Activated CD4-positive, alpha-beta T cell treated with anti-CD3 and anti-CD28 coated beads for 24 hours (primary cell): ENCODE measurements around the gene ZBTB8A.
A peak's percentile ranks its signal among the peaks of the same experiment; 100 is the strongest.
"Not testable (repeated sequence)": the region's sequence is repeated elsewhere in the genome, so short reads cannot be mapped to it uniquely, and the experiment has no call there.

ENCODE experiments used
- DNase-seq, 2 donors: peaks; one replicate each; pipeline ENCODE4 v3.0.0-alpha.2; 2020; ENCODE audit warnings: low read depth in 2 of 2

The ZBTB8A gene

DNA sequence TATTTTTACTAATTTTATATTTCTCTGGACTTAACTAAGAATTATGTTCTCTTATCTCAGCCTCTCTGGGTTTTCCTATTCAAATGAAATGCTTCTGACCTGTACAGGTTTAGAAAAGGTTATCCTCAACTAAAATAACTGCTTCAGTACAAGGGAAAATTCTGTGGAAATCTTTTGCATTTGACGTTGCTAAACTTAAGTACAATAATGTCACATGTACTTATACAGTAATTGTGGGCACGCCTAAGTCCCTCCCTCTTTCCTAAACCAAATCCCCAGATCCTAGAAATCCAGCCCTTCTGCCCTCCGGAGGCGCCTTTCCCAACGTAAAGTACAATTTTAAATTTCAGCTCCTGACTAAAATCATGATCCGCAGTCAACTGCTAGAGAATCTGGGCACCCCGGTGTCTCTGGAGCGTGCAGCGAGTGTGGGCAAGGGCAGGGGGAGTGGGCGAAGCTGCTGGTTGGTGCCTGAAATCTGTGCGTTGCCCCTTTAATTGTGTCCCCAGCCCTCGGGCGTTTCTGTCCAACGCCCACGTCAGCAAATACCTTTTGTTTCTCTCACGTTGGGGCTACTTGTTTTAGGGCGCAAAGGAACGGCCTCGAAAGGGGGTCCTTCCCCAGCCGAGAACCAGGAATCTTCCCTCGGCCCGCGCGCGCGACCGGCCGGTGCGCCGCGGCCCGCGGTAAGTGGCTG lies at the start of gene ZBTB8A:
Gene ZBTB8A (plus strand): TSS at position 541 of the 697 bp plus-strand sequence. CDS start 53,505 bp downstream, outside the sequence.
- DNase-seq, result no peak

DNA sequence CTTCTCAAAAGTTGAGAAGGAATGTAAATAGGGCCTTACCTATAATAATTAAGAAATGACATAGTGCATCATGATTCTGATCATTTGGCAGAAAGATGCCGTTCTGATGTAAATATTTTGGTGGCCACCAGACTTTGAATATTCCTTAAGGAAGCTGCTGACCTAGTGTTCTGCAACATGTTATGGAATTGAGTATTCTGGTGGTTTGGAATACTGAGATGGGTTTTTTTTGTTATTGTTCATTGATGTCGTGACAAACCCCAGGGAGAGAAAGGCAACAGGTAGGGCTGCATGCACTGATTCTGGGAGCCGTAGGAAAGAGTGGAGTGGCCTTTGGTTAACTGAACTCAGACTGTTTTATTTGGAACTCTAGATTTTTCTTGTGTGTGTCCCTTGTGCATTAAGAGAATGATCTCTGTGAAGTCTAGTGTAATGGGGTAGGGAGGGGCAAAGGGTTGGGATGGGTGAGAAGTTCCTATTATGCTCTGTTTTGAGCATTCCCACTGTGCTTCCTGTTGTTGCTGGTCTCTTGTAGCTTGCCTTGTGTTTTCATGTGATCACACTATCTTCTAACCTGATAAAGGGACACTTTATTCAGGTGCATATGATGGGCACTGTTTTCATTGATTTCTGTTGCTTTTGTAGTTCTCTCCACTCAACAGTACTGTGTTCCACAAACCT lies 49.3 kb upstream of the ZBTB8A start:
- DNase-seq, result no peak

DNA sequence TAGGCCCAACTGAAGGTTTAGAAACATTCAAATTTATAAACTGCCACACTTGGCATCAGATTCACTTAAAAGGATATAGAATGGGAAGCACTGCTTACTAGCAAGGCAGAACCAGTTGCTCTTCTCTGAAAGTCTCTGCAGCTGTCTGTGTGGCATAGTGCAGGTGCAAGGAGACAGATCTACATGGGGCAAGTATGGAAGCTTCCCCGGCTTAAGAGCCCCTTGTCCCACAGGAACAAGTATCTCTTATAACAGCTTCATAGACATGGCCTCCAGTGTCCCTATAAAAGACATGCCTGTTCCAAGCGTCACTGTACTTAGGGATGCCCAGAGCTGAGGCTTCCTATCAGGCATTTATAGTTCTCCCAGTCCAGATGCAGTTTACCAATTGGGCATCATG lies 47.8 kb upstream of the ZBTB8A start:
- no peak for DNase-seq

DNA sequence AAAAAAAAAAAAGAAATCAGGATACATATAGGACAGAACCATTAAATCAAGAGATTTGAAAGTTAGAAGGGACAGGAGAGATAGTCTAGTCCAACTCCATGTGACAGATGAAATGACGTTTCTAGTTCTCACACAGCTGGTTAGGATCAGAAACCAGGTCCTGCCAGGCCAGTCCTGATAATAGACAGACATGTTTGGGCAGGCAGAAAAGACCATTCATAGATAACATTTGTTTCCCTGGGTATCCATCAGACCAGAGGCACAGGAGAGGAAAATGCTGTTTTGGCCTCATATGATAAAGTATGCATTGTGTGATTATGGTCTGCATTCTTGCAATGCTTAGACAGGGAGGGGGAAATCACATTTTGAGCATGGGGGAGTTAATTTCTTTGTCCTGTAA lies 45.0 kb upstream of the ZBTB8A start:
- DNase-seq, result no peak

GRCh38 chr1:32494711-32495337 lies 44.4 kb upstream of the ZBTB8A start:
- no peak for DNase-seq

GRCh38 chr1:32496127-32496526 lies 43.1 kb upstream of the ZBTB8A start:
- DNase-seq, result no peak

DNA sequence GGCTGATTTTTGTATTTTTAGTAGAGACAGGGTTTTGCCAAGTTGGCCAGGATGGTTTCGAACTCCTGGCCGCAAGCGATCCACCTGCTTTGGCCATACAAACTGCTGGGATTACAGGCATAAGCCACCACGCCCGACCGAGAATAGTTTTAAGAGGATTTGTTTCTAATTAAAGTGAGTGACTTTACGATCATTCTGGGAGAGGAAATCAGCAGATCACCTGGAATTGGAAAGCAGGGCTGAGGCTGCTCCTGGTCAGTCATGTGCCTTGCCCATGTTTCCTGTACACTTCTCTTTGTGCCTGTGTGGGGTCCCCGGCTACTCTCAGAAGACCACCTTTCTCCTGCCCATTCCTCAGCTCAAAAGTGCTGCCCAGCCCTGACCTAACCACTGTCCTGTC lies 40.5 kb upstream of the ZBTB8A start:
- DNase-seq, result no peak

GRCh38 chr1:32500387-32501209 lies 38.6 kb upstream of the ZBTB8A start:
- peak in 1 of 2 donors; percentile 36 for DNase-seq

DNA sequence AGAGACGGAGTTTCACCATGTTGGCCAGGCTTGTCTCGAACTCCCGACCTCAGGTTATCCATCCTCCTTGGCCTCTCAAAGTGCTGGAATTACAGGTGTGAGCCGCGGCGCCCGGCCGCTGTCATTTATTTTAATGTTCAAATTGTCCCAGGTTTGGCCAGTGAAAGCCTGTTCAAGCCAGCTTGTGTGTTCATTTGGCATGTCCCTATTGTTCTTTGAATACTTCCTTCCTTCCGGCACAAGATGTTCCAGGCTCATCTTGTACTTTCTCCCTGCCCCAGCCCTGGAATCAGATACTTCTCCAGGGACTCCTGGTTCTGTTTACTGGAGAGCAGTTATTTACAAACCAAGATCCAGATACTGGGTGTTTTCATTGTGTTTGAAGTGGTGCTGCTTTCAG lies 37.4 kb upstream of the ZBTB8A start:
- no peak for DNase-seq

- no peak for DNase-seq
Observed at GRCh38 chr1:32503153-32503552, 36.1 kb upstream of the ZBTB8A start.

- no peak for DNase-seq
Observed at GRCh38 chr1:32507021-32507420, 32.2 kb upstream of the ZBTB8A start.

- no peak for DNase-seq
Observed at GRCh38 chr1:32508761-32509160, 30.5 kb upstream of the ZBTB8A start.

- DNase-seq, result no peak
Observed at GRCh38 chr1:32509939-32510338, 29.3 kb upstream of the ZBTB8A start.

GRCh38 chr1:32516402-32516801 lies 22.8 kb upstream of the ZBTB8A start:
- DNase-seq, result no peak

GRCh38 chr1:32518976-32519375 lies 20.3 kb upstream of the ZBTB8A start:
- no peak for DNase-seq

DNA sequence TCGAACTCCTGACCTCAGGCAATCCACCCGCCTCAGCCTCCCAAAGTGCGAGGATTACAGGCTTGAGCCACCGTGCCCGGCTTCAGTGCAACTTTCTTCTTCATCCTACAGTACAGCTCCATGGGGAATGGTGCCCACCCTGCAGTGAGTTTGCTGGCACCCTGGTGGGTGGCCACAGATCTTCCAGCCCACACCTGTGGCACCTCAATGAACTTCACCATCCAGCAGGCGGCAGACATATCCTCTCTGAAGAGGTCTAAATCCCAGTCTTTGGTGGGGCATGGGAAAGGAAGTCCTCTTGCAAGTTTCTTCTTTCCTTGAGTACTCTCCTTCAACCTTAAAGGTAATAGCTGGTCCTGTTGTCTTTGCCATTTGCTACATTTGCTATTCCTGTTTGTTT lies 18.1 kb upstream of the ZBTB8A start:
- DNase-seq, result no peak

GRCh38 chr1:32525053-32525452 lies 14.2 kb upstream of the ZBTB8A start:
- no peak for DNase-seq

DNA sequence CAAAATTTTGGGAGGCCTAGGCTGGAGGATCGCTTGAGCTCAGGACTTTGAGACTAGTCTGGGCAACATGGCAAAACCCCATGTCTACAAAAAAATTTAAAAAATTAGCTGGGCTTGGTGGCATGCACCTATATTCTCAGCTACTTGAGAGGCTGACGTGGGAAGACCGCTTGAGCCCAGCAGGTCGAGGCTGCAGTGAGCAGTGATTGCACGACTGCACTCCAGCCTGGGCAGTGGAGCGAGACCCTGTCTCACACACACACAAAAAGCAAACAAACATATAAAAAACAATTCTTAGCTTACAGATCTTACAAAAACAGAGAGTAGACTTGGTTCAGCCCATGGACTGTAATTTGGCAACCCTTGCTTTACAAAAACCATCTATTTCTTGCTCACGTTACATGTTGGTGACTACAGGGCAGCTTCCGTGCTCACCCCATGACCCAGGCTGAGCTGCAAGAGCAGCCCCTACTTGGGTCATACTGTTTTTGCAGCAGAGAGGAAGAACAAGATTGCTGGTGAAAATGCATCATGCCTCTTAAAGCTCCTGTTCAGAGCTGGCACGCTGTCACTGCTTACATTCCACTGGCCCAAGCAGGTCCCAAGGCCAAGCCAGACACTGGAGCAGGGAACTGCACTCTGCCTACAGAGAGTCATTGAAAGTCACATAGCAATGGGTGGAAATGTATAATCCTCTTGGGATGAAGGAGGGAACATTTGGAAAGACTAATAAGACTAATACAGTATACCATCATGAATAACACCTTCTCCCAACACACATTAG lies 13.4 kb upstream of the ZBTB8A start:
- DNase-seq, result no peak

GRCh38 chr1:32528550-32528949 lies 10.7 kb upstream of the ZBTB8A start:
- DNase-seq, result not testable (repeated sequence)

DNA sequence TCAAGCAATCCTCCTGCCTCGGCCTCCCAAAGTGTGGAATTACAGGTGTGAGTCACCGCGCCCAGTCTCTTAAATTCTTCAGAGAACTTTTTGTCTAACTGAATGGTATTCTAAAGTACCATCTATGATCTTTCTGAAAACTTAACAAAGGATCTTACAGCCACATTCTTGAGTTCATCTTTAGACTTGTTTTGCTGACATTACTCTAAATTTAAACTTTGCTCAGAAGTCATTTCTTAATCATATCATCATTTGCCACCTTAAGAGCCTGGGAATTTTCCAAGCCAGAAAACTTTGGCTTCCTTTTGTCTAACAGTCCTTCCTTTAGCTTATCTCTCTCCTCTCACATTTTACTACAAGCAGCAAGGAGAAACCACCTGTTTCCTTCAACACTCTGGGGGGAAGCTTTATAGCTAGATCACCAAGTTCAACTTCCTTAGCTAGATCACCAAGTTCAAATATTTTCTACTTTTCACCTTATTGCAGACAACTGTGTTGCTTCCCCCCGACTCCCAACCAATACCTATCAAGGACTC lies 5.4 kb upstream of the ZBTB8A start:
- no peak for DNase-seq

GRCh38 chr1:32536117-32536516 lies 3.1 kb upstream of the ZBTB8A start:
- DNase-seq, result no peak
